Raji (cell line): ENCODE data around the gene FRMD4A.

ENCODE experiments used
- POLR2A ChIP-seq: IDR thresholded peaks from 2 replicates; pipeline ENCODE4 v1.6.1; 2011; ENCODE audit warnings: low read depth, low read length, control low read depth; ENCODE audit not compliant: insufficient read depth

Gene FRMD4A

DNA sequence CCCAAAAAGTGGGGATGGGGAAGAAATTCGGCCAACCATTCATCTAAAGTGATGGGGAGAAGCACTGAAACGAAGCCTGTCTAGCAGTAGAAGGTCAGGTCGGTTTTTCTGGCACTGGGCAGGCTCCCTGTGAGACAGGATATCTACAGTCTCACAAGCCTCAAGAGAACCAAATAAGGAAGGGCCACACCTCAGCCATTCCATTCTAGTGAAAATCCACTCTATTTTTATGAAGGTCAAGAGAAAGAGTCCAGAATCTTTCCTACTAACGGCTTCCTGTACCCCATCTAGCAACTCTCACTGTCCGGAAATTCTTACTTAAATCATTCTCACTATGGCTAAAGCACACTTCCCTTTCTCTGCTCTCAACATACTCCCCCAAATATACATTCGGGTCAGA lies 476.9 kb downstream of the FRMD4A start:
- no peak for TF ChIP-seq POLR2A

DNA sequence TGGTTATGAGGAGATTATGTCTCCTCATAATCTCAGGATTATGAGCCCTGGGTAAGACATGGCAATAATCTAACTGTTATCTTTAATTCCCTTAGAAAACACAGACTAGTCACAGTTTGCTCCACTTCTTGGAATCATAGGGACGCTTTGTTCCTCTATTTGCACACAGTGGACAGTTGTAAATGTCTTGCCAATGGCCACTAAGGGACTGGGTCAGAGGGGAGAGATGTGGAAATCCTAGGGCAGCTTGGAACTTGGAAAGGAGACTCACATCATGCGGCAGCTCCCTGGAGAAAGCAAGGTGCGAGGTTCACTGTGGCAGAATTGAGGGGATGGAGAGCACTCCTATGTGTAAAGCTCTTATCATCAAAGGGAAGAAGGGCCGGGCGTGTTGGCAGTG lies 477.9 kb downstream of the FRMD4A start:
- no peak for TF ChIP-seq POLR2A

GRCh38 chr10:13851906-13852305 lies 478.8 kb downstream of the FRMD4A start:
- TF ChIP-seq POLR2A = no peak

GRCh38 chr10:13848520-13849445 lies 481.9 kb downstream of the FRMD4A start:
- no peak for TF ChIP-seq POLR2A

DNA sequence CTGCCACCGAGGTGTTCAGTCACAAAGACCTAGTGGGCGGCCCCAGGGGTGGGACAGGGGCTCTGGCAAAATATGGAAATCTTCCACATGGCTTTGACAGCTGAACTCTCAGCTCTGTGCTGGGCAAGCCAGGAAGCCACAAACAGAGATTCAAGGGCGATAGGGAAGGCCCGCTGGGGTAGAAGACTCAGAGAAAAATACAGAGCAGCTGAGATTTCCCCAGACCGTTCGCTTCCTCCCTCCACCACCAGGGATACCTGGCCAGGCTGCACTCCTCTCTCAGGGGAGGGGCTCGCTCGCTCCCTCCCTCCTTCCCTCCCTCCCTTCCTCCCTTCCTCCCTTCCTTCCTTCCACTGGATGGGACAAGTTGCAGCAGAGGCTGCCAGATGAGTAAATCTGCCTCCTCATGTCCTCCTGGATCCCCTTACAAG lies 483.5 kb downstream of the FRMD4A start:
- TF ChIP-seq POLR2A = no peak

DNA sequence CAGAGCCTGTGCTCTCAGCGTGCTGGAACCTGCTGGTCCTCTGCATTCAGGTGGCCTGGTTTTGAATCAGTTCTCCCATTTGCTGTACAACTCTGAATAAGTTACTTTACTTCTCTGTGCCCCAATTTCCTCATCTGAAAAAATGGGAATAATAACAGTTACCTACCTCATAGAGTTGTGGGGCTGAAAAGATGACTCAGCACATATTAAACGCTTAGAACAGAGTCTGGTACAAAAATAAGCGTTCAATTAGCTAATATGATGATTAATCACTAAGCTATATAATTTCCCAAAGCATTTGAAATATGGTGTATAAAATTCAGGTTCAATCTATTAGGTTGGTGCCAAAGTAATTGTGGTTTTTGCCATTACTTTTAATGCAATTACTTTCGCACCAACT lies 484.8 kb downstream of the FRMD4A start:
- TF ChIP-seq POLR2A = no peak

GRCh38 chr10:13844651-13845050 lies 486.1 kb downstream of the FRMD4A start:
- TF ChIP-seq POLR2A = no peak

GRCh38 chr10:13842117-13842516 lies 488.6 kb downstream of the FRMD4A start:
- no peak for TF ChIP-seq POLR2A

GRCh38 chr10:13840036-13840435 lies 490.7 kb downstream of the FRMD4A start:
- TF ChIP-seq POLR2A = no peak

DNA sequence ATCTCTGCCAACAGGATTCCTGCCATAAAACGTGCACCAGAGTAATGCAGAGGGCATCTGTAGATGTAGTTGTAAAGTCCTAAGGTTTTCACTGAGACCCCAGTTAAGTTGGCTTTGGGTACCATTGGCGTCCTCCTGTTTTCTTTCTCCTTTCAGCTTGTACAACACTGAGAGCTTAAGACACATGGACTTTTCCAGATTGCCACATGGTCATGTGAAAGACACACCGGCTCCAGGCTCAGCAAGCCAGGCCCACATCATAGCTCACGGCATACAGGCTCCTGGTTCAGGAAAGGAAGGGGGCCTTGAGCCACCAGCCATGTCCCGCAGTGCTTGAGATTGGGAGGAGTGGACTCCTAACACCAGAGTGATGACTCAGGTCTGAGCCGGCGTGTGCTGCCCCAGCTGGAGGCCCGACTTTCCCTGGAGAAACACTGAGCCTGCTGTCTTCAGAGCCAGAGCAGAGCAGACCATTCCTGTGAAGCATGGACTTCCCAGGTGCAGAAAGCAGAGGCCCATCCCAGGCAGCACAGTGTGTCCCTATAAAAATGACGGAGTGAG lies 491.2 kb downstream of the FRMD4A start:
- no peak for TF ChIP-seq POLR2A

- TF ChIP-seq POLR2A = no peak
These were observed 491.7 kb downstream of the FRMD4A start for GRCh38 chr10:13839030-13839429.

DNA sequence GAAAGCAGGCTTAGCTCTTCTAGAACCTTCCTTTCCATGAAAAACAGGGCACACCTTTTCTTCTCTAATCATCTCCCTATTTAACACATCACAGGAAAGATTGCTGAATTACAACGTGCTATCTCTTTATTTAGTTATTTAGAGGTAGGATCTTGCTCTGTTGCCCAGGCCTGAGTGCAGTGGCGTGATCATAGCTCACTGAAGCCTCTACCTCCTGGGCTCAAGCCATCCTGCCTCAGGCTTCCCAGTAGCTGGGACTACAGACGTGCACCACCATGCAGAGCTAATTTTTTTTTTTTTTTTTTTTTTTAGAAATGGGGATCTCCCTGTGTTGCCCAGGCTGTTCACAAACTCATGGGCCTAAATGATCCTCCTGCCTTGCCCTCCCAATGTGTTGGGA lies 492.8 kb downstream of the FRMD4A start:
- TF ChIP-seq POLR2A = no peak

DNA sequence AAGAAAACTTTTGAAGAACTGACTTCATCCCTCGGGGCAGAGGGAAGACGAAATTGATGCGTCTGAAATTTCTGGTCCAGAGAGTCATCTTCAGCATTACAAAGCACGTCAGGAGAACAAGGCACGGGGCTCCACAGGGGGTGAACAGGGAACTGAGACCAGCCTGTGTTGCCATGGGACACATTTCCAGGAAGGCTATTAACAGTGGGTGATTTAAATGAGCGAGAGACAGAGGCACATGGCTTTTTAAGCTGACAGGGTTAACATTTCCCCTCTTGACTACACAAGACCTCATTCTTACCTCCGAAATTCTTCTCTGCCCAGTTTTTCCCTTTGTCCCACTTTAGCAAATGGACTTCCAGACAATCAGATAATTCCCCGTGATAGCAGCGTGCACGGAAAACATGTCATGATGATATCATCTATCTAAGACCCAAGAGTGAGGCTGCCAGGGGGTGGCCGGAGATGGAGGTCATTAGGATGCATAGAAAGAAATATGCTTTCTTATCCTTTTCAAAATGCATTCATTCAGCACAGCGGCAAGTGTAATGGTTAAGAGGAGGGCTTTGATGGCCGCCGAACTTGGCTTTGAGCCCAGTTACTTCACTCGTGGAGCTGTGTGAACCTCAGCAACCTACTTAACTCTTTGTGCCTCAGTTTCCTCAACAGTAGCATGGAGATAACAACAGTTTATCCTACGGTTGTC lies 496.0 kb downstream of the FRMD4A start:
- no peak for TF ChIP-seq POLR2A

DNA sequence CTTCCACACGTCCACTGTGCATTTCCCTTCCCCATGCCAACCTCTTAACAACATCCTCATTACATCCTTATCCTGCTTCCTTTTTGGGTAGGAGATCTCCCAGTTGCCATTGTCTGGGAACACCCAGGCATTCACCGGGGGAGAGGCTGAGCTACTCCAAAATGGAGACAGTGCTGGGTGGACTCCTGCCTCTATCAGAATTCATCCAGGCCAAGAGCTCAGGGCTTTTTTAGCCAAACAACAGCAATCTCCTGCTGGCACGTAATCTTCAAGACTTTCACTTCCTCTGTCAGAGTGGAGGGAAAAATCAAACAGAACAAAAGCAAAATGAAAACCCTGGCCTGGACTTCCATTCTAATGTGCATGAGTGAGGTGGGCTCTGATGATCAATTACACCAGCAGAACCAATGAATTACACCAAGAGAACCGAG lies 499.0 kb downstream of the FRMD4A start:
- peak; percentile 38 for TF ChIP-seq POLR2A

DNA sequence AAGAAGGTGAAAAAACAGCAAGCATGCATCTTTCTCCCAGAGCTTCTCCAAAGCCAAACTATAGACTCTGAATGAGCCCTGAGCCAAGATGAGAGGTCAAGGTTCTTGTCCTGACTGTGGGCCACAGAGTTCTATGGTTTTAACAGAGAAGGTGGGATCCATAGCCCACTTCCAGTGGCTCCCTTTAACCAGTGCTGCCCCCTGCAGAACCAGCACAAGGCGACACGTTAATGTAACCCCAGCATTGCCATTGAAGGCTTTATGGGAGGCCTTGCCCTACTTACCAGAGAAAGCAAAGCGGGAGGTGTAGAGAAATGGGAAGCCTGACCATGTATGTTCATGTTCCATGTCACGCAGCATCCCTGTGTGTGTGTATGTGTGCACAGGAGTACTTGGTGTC lies 500.3 kb downstream of the FRMD4A start:
- no peak for TF ChIP-seq POLR2A

GRCh38 chr10:13829790-13830189 lies 500.9 kb downstream of the FRMD4A start:
- no peak for TF ChIP-seq POLR2A

DNA sequence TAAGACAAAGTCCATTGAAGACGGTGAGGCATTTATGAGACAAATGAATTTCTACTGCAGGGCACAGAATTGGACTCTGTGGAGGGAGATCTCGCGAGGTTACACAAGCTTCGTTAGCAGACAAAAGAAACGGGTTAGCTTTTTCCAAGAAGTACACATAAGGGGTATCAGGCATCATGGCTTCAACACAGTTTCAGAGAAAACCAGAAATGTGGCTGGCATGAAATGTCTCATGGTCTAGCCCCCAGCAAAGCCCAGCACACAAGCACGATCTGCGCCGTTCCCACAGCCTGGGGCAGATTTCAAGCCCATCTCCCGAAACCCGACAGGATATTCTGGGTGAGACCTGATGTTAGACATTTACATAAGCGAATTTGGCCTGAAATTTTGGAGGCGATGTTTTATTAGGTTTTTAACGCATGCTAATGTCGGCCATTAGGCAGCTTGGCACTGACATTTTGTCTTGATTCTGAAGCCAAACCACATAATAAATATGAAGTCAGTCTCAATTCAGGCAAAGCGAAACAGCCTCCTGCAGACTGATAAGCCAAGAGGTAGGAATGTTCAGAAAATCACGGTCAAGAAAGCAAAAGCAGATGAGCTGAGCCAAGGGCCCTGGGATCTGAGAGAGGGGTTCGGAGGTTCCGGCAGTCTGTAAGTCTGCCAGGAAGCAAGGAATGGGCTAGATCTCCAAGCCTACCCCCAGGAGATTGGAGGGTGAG lies 503.5 kb downstream of the FRMD4A start:
- TF ChIP-seq POLR2A = no peak
